Ascending aorta (tissue), 2 donors: ENCODE results near the gene NCAPD3. TPM values are rescaled to one million over a fixed set of nuclear protein-coding genes. Genes with fewer than 3 reads are reported as not detected.

Experiments
- DNase-seq, 2 donors: peaks; one replicate each; pipeline ENCODE4 v3.0.0-alpha.2; 2019; ENCODE audit warnings: low spot score in 2 of 2
- H3K27ac ChIP-seq, 2 donors: fragments of 200-600 bp; sonication (generic); one replicate each; pipeline ENCODE4 v1.5.1; 2016 to 2017; ENCODE audit warnings: mild to moderate bottlenecking in 1 of 2
- H3K27me3 ChIP-seq: fragments of 200-600 bp; sonication (generic); one replicate; pipeline ENCODE4 v1.5.1; 2017
- H3K36me3 ChIP-seq, 2 donors: fragments of 200-600 bp; sonication (generic); one replicate each; pipeline ENCODE4 v1.5.1; 2016
- H3K4me1 ChIP-seq, 2 donors: fragments of 200-600 bp; sonication (generic); one replicate each; pipeline ENCODE4 v1.5.1; 2016 to 2017; ENCODE audit warnings: mild to moderate bottlenecking in 1 of 2
- H3K4me3 ChIP-seq, 2 donors: fragments of 200-600 bp; sonication (generic); one replicate each; pipeline ENCODE4 v1.5.1; 2016 to 2017; ENCODE audit warnings: mild to moderate bottlenecking in 1 of 2
- H3K9me3 ChIP-seq, 2 donors: fragments of 200-600 bp; sonication (generic); one replicate each; pipeline ENCODE4 v1.5.1; 2016
- CTCF ChIP-seq, 3 experiments: fragments of 200-600 bp in 2 of 3; fragments of 450-650 bp in 1 of 3; sonication (generic) in 2 of 3; IDR thresholded peaks; one replicate each; pipeline ENCODE4 v1.5.1; 2016 to 2019; ENCODE audit warnings: antibody characterized with exemption in 3 of 3, mild to moderate bottlenecking in 1 of 3, moderate library complexity in 1 of 3
- intact Hi-C: fragments of 100-400 bp; cut with DNase I; formaldehyde crosslinking; loops from one replicate; pipeline ENCODE4 v1.15.1; 2023
- total RNA-seq: library from RNA; depleted of rRNA; stranded (reverse); fragments of >200 nt; gene quantifications from one replicate; pipeline ENCODE4 v1.1.0, GENCODE V29; 2016

The NCAPD3 gene
- total RNA-seq, 1 donor from 2014 or later = 4.8 TPM

DNA sequence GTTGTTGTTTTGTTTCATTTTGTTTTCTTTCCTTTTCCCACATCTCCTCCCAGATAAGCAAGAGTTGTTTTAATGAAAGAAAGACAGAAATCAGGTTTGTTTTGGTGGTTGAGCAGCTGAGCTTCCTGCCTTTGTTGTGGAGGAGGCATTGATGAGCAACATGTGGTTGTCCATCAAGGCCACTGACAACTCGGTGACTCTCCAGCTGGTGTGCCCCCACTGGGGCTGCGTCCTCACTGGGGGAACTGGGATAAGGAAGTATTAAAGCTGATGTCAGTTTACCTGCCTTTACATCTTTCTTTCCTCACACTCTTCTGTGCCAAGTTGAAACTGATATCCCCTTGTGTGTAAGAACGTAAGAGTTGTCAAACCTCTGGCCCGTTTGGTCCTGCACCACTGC, 6.6 kb upstream of the NCAPD3 start:
- no peaks in the 10 kb centered on the region for H3K27me3 ChIP-seq
- H3K36me3 ChIP-seq = peaks cover 5 to 6% of the 10 kb centered on the region in 2 donors
- H3K9me3 ChIP-seq = no peaks in the 10 kb centered on the region
- H3K4me1 ChIP-seq = peaks cover 9 to 19% of the 10 kb centered on the region in 2 donors
- intact Hi-C loops = no loop called here
- H3K27ac ChIP-seq = no peak overlapping the region
- no peak overlapping the region for H3K4me3 ChIP-seq
- no peak for DNase-seq
- no peak for TF ChIP-seq CTCF (IDR thresholded peaks at IDR 0.05)

- DNase-seq = no peak
- peaks cover 11 to 19% of the 10 kb centered on the region in 2 donors for H3K4me1 ChIP-seq
- intact Hi-C loops = no loop called here
- H3K36me3 ChIP-seq = no peaks in the 10 kb centered on the region
- H3K27ac ChIP-seq = no peak overlapping the region
- TF ChIP-seq CTCF (IDR thresholded peaks at IDR 0.05) = no peak
- H3K9me3 ChIP-seq = no peaks in the 10 kb centered on the region
- no peak overlapping the region for H3K4me3 ChIP-seq
- H3K27me3 ChIP-seq = no peaks in the 10 kb centered on the region
These were observed 5.5 kb upstream of the NCAPD3 start for GRCh38 chr11:134229126-134229790.

- Histone ChIP-seq H3K4me3 (no peak overlapping the region), H3K27me3 (no peaks in the 10 kb centered on the region), H3K36me3 (no peaks in the 10 kb centered on the region), H3K4me1 (peaks cover 11 to 19% of the 10 kb centered on the region in 2 donors), H3K27ac (no peak overlapping the region), H3K9me3 (no peaks in the 10 kb centered on the region)
- no peak for TF ChIP-seq CTCF (IDR thresholded peaks at IDR 0.05)
- no peak for DNase-seq
- intact Hi-C loops = no loop called here
These were observed 4.9 kb upstream of the NCAPD3 start for GRCh38 chr11:134228625-134229024.

GRCh38 chr11:134226806-134227325, 3.1 kb upstream of the NCAPD3 start:
- H3K36me3 ChIP-seq = no peaks in the 10 kb centered on the region
- no peak overlapping the region for H3K27ac ChIP-seq
- peak overlapping the region in 1 of 2 donors; percentile 92 for H3K4me3 ChIP-seq
- H3K9me3 ChIP-seq = no peaks in the 10 kb centered on the region
- no peaks in the 10 kb centered on the region for H3K27me3 ChIP-seq
- intact Hi-C loops = no loop called here
- DNase-seq = no peak
- no peak for TF ChIP-seq CTCF (IDR thresholded peaks at IDR 0.05)
- H3K4me1 ChIP-seq = peaks cover 19 to 27% of the 10 kb centered on the region in 2 donors

GRCh38 chr11:134224710-134225664, 1.2 kb upstream of the NCAPD3 start:
- H3K36me3 ChIP-seq = no peaks in the 10 kb centered on the region
- DNase-seq = peak in 1 of 2 donors; percentile 73
- no peak for TF ChIP-seq CTCF (IDR thresholded peaks at IDR 0.05)
- H3K4me3 ChIP-seq = peak overlapping the region; percentile 74 to 92
- no peaks in the 10 kb centered on the region for H3K9me3 ChIP-seq
- H3K27ac ChIP-seq = peak overlapping the region; percentile 86 to 91
- H3K27me3 ChIP-seq = no peaks in the 10 kb centered on the region
- H3K4me1 ChIP-seq = peaks cover 19 to 27% of the 10 kb centered on the region in 2 donors
- intact Hi-C loops = loop anchor here (1.0 to 2.0 kb wide), 5 partner anchors 28 to 268 kb away; partner anchors contain the start of genes ACAD8, GLB1L2, IGSF9B and THYN1
